ENCODE measurements around the gene ANKRD23.

DNA sequence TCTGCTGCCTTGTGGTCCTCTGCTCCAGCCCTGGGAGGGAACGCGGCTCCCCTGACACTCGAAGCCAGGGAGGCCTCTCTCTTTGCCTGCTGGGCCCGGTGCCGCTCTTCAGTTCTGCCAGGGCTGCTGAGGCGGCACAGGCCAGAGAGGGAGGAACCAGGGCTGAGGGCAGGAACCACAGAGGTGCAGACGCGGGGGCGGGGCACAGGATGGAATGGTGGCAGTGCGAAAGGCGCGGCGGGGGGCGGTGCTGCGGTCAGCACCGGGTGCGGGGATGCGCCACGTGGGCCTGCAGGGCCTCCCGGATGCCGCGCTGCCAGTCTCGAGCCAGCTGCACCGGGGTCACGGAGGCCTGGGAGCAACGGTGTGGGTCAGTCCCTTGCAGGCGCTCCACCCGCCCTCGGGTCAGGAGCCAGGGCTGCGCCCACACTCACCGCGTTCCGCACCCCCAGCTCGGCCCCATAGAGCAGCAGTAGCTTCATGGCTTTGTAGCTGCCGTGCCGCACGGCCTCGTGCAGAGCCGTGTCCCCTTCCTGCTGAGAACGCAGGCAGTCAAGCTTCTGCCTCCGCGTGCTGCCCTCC is 4.4 kb downstream of the ANKRD23 start:
- TF ChIP-seq MAZ (IDR thresholded peaks at IDR 0.05; ENCODE audit: borderline replicate concordance, low read depth, low read length) = no peak
- TF ChIP-seq, protein P1, sequence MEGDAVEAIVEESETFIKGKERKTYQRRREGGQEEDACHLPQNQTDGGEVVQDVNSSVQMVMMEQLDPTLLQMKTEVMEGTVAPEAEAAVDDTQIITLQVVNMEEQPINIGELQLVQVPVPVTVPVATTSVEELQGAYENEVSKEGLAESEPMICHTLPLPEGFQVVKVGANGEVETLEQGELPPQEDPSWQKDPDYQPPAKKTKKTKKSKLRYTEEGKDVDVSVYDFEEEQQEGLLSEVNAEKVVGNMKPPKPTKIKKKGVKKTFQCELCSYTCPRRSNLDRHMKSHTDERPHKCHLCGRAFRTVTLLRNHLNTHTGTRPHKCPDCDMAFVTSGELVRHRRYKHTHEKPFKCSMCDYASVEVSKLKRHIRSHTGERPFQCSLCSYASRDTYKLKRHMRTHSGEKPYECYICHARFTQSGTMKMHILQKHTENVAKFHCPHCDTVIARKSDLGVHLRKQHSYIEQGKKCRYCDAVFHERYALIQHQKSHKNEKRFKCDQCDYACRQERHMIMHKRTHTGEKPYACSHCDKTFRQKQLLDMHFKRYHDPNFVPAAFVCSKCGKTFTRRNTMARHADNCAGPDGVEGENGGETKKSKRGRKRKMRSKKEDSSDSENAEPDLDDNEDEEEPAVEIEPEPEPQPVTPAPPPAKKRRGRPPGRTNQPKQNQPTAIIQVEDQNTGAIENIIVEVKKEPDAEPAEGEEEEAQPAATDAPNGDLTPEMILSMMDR (conservative IDR thresholded peaks at IDR 0.05; ENCODE audit: low read depth, low read length) = no peak

Measured in IMR-90 (cell line).